ENCODE data around the gene LIF.

DNA sequence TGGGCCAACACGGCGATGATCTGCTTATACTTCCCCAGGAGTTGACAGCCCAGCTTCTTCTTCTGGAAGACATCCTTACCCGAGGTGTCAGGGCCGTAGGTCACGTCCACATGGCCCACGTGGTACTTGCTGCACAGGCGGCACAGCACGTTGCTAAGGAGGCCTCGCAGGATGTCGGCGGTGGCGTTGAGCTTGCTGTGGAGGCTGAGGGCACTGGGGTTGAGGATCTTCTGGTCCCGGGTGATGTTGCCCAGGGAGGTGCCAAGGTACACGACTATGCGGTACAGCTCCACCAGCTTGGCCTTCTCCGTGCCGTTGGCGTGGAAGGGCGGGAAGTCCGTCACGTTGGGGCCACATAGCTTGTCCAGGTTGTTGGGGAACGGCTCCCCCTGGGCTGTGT is 2.9 kb downstream of the LIF start:
- TF ChIP-seq, protein P1, sequence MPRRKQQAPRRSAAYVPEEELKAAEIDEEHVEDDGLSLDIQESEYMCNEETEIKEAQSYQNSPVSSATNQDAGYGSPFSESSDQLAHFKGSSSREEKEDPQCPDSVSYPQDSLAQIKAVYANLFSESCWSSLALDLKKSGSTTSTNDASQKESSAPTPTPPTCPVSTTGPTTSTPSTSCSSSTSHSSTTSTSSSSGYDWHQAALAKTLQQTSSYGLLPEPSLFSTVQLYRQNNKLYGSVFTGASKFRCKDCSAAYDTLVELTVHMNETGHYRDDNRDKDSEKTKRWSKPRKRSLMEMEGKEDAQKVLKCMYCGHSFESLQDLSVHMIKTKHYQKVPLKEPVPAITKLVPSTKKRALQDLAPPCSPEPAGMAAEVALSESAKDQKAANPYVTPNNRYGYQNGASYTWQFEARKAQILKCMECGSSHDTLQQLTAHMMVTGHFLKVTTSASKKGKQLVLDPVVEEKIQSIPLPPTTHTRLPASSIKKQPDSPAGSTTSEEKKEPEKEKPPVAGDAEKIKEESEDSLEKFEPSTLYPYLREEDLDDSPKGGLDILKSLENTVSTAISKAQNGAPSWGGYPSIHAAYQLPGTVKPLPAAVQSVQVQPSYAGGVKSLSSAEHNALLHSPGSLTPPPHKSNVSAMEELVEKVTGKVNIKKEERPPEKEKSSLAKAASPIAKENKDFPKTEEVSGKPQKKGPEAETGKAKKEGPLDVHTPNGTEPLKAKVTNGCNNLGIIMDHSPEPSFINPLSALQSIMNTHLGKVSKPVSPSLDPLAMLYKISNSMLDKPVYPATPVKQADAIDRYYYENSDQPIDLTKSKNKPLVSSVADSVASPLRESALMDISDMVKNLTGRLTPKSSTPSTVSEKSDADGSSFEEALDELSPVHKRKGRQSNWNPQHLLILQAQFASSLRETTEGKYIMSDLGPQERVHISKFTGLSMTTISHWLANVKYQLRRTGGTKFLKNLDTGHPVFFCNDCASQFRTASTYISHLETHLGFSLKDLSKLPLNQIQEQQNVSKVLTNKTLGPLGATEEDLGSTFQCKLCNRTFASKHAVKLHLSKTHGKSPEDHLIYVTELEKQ (tag by site-specific recombination; IDR thresholded peaks at IDR 0.05; ENCODE audit: borderline replicate concordance), result no peak
- TF ChIP-seq, protein P2, sequence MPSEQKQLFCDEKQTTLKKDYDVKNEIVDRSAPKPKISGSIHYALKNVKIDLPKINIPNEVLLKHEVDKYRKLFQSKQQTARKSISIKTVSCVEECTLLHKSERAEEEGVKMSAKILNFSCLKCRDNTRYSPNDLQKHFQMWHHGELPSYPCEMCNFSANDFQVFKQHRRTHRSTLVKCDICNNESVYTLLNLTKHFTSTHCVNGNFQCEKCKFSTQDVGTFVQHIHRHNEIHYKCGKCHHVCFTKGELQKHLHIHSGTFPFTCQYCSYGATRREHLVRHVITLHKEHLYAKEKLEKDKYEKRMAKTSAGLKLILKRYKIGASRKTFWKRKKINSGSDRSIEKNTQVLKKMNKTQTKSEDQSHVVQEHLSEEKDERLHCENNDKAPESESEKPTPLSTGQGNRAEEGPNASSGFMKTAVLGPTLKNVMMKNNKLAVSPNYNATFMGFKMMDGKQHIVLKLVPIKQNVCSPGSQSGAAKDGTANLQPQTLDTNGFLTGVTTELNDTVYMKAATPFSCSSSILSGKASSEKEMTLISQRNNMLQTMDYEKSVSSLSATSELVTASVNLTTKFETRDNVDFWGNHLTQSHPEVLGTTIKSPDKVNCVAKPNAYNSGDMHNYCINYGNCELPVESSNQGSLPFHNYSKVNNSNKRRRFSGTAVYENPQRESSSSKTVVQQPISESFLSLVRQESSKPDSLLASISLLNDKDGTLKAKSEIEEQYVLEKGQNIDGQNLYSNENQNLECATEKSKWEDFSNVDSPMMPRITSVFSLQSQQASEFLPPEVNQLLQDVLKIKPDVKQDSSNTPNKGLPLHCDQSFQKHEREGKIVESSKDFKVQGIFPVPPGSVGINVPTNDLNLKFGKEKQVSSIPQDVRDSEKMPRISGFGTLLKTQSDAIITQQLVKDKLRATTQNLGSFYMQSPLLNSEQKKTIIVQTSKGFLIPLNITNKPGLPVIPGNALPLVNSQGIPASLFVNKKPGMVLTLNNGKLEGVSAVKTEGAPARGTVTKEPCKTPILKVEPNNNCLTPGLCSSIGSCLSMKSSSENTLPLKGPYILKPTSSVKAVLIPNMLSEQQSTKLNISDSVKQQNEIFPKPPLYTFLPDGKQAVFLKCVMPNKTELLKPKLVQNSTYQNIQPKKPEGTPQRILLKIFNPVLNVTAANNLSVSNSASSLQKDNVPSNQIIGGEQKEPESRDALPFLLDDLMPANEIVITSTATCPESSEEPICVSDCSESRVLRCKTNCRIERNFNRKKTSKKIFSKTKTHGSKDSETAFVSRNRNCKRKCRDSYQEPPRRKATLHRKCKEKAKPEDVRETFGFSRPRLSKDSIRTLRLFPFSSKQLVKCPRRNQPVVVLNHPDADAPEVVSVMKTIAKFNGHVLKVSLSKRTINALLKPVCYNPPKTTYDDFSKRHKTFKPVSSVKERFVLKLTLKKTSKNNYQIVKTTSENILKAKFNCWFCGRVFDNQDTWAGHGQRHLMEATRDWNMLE (tag by site-specific recombination; conservative IDR thresholded peaks at IDR 0.05; ENCODE audit: low read depth), result no peak
- TF ChIP-seq, protein P3, sequence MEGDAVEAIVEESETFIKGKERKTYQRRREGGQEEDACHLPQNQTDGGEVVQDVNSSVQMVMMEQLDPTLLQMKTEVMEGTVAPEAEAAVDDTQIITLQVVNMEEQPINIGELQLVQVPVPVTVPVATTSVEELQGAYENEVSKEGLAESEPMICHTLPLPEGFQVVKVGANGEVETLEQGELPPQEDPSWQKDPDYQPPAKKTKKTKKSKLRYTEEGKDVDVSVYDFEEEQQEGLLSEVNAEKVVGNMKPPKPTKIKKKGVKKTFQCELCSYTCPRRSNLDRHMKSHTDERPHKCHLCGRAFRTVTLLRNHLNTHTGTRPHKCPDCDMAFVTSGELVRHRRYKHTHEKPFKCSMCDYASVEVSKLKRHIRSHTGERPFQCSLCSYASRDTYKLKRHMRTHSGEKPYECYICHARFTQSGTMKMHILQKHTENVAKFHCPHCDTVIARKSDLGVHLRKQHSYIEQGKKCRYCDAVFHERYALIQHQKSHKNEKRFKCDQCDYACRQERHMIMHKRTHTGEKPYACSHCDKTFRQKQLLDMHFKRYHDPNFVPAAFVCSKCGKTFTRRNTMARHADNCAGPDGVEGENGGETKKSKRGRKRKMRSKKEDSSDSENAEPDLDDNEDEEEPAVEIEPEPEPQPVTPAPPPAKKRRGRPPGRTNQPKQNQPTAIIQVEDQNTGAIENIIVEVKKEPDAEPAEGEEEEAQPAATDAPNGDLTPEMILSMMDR (tag by site-specific recombination; IDR thresholded peaks at IDR 0.05), result no peak
- TF ChIP-seq, protein P4, sequence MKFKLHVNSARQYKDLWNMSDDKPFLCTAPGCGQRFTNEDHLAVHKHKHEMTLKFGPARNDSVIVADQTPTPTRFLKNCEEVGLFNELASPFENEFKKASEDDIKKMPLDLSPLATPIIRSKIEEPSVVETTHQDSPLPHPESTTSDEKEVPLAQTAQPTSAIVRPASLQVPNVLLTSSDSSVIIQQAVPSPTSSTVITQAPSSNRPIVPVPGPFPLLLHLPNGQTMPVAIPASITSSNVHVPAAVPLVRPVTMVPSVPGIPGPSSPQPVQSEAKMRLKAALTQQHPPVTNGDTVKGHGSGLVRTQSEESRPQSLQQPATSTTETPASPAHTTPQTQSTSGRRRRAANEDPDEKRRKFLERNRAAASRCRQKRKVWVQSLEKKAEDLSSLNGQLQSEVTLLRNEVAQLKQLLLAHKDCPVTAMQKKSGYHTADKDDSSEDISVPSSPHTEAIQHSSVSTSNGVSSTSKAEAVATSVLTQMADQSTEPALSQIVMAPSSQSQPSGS (tag by site-specific recombination; IDR thresholded peaks at IDR 0.05; ENCODE audit: low read depth), result no peak

Data from HEK293 (cell line).